ENCODE measurements around the gene CFAP410. TPM values are rescaled to one million over a fixed set of nuclear protein-coding genes. Genes with fewer than 3 reads are reported as not detected.
A peak's percentile ranks its signal among the peaks of the same experiment; 100 is the strongest.

CFAP410 gene
- total and polyA plus RNA-seq, 2 of the 8 experiments (the other 6 are each of a cell fraction or from before 2014, with no cell fraction given), result 10.6 to 12.0 TPM

- no peak for TF ChIP-seq ATF3 (IDR thresholded peaks at IDR 0.05; ENCODE audit: insufficient read depth, low read depth, low read length)
- TF ChIP-seq CBX5 (IDR thresholded peaks at IDR 0.05; ENCODE audit: low read depth, low read length), result no peak
- TF ChIP-seq, protein P1, sequence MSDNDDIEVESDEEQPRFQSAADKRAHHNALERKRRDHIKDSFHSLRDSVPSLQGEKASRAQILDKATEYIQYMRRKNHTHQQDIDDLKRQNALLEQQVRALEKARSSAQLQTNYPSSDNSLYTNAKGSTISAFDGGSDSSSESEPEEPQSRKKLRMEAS (IDR thresholded peaks at IDR 0.05), result no peak; the same call in 1 of the 2 replicates
- peak; percentile 42 to 52 for TF ChIP-seq RAD21 (IDR thresholded peaks at IDR 0.05 in 1 of 2, conservative IDR thresholded peaks at IDR 0.05 in 1 of 2; ENCODE audit: low read depth in 2 of 2, low read length in 2 of 2)
Measured at GRCh38 chr21:44337941-44338895, 972 bp downstream of the CFAP410 start (continued).

All from H1 (cell line).